Ishikawa (cell line): ENCODE data around the gene BFSP1.
A peak's percentile ranks its signal among the peaks of the same experiment; 100 is the strongest.

Experiments
- MAX ChIP-seq: IDR thresholded peaks from 2 replicates; pipeline ENCODE4 v1.6.1; 2012
- TCF12 ChIP-seq: IDR thresholded peaks from 2 replicates; pipeline ENCODE4 v1.6.1; 2012; ENCODE audit warnings: low read depth

GRCh38 chr20:17536944-17537444 lies 5.8 kb upstream of the BFSP1 start:
- TF ChIP-seq TCF12 (no peak), MAX (peak; percentile 94)
